ENCODE results near the gene SPATS2. TPM values are rescaled to one million over a fixed set of nuclear protein-coding genes. Genes with fewer than 3 reads are reported as not detected.
"Not testable (repeated sequence)": the region's sequence is repeated elsewhere in the genome, so short reads cannot be mapped to it uniquely, and the experiment has no call there.

Gene SPATS2
- total and polyA plus RNA-seq, 5 donors from 2014 or later, result 2.4 to 5.5 (median 4.2) TPM

- H3K4me3 Mint-ChIP-seq, result peak overlapping the region in 2 of 4 donors; percentile 61 to 85
- no peak overlapping the region for H3K4me3 ChIP-seq (ENCODE audit: low read depth, low read length)
These were observed 3.3 kb downstream of the SPATS2 start for GRCh38 chr12:49370539-49370938.

GRCh38 chr12:49375406-49375805, 8.1 kb downstream of the SPATS2 start:
- no peaks in the 10 kb centered on the region for H3K9me3 Mint-ChIP-seq
- Histone ChIP-seq H3K4me1 (ENCODE audit: control insufficient read depth, insufficient read depth, low read length, poor library complexity, severe bottlenecking) (no peaks in the 10 kb centered on the region), H3K4me3 (ENCODE audit: low read depth, low read length) (no peak overlapping the region), H3K27ac (ENCODE audit: insufficient read depth, low read length, poor library complexity, severe bottlenecking) (no peak overlapping the region), H3K9me3 (ENCODE audit: control insufficient read depth in 2 of 2, low read length in 2 of 2) (no peaks in the 10 kb centered on the region), H3K36me3 (ENCODE audit: control insufficient read depth, insufficient read depth, low read length) (no peaks in the 10 kb centered on the region), H3K27me3 (ENCODE audit: control insufficient read depth, insufficient read depth, low read length) (no peaks in the 10 kb centered on the region)
- ATAC-seq (ENCODE audit: low read depth in 2 of 2) (no peak), DNase-seq (no peak)
- H3K4me3 Mint-ChIP-seq, result no peak overlapping the region
- H3K27me3 Mint-ChIP-seq, result no peaks in the 10 kb centered on the region
- peak overlapping the region in 1 of 3 donors; percentile 39 for H3K27ac Mint-ChIP-seq
- peaks cover 0 to 8% (median 3%) of the 10 kb centered on the region in 4 donors for H3K4me1 Mint-ChIP-seq
- peaks cover 5% of the 10 kb centered on the region for H3K36me3 Mint-ChIP-seq

More at GRCh38 chr12:49370539-49370938, 3.3 kb downstream of the SPATS2 start:
- H3K4me1 Mint-ChIP-seq, result peaks cover 19 to 33% (median 26%) of the 10 kb centered on the region in 4 donors
- Histone ChIP-seq H3K4me1 (ENCODE audit: control insufficient read depth, insufficient read depth, low read length, poor library complexity, severe bottlenecking) (peaks cover 14% of the 10 kb centered on the region), H3K27ac (ENCODE audit: insufficient read depth, low read length, poor library complexity, severe bottlenecking) (no peak overlapping the region), H3K9me3 (ENCODE audit: control insufficient read depth in 2 of 2, low read length in 2 of 2) (no peaks in the 10 kb centered on the region), H3K27me3 (ENCODE audit: control insufficient read depth, insufficient read depth, low read length) (no peaks in the 10 kb centered on the region), H3K36me3 (ENCODE audit: control insufficient read depth, insufficient read depth, low read length) (no peaks in the 10 kb centered on the region)
- DNase-seq, result no peak
- ATAC-seq (ENCODE audit: low read depth in 2 of 2), result no peak
- peak overlapping the region in 1 of 3 donors; percentile 48 for H3K27ac Mint-ChIP-seq
- peaks cover 5% of the 10 kb centered on the region for H3K27me3 Mint-ChIP-seq
- no peaks in the 10 kb centered on the region for H3K9me3 Mint-ChIP-seq
- H3K36me3 Mint-ChIP-seq, result no peaks in the 10 kb centered on the region

DNA sequence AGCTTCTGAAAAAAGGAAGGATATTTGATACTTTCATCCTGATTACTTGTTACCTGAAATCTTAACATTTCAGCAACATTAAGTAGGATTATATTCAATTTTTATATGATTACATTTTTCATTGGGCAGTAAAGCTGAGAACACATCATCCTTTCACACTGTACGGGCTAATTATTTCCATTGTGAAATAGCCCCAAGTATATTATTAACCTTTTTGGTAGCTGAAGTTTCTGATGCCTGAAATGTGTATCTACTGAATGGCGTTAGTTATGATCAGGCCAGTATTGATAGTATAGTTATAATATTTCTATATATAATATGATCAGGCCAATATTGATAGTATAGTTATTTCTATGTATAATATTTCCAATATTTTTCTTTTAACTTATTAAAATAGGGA, 10.1 kb downstream of the SPATS2 start:
- no peak overlapping the region for H3K27ac Mint-ChIP-seq

DNA sequence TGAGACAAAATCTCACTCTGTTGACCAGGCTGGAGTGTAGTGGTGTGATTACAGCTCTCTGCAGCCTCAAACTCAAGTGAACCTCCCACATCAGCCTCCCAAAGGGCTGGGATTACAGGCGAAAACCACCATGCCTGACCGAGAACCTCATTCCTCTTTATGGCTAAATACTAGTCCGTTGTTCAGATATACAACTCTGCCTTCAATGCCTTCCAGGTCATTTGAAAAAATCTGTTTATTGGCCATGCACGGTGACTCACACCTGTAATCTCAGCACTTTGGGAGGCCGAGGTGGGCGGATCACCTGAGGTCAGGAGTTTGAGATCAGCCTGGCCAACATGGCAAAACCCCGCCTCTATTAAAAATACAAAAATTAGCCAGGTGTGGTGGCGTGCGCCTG, 12.9 kb downstream of the SPATS2 start:
- H3K36me3 ChIP-seq (ENCODE audit: control insufficient read depth, insufficient read depth, low read length); H3K4me1 ChIP-seq (ENCODE audit: control insufficient read depth, insufficient read depth, low read length, poor library complexity, severe bottlenecking); ATAC-seq (ENCODE audit: low read depth in 2 of 2); H3K4me3 Mint-ChIP-seq; H3K4me1 Mint-ChIP-seq; H3K27me3 Mint-ChIP-seq; H3K4me3 ChIP-seq (ENCODE audit: low read depth, low read length); H3K27me3 ChIP-seq (ENCODE audit: control insufficient read depth, insufficient read depth, low read length); H3K9me3 Mint-ChIP-seq; H3K27ac ChIP-seq (ENCODE audit: insufficient read depth, low read length, poor library complexity, severe bottlenecking); H3K9me3 ChIP-seq (ENCODE audit: control insufficient read depth in 2 of 2, low read length in 2 of 2); H3K36me3 Mint-ChIP-seq; DNase-seq; H3K27ac Mint-ChIP-seq: not testable (repeated sequence)

More for the DNA sequence above, 10.1 kb downstream of the SPATS2 start:
- H3K4me3 ChIP-seq (ENCODE audit: low read depth, low read length), result no peak overlapping the region
- DNase-seq (no peak), ATAC-seq (ENCODE audit: low read depth in 2 of 2) (no peak)
- no peak overlapping the region for H3K4me3 Mint-ChIP-seq
- H3K27ac ChIP-seq (ENCODE audit: insufficient read depth, low read length, poor library complexity, severe bottlenecking), result no peak overlapping the region
- no peaks in the 10 kb centered on the region for H3K4me1 ChIP-seq (ENCODE audit: control insufficient read depth, insufficient read depth, low read length, poor library complexity, severe bottlenecking)
- no peaks in the 10 kb centered on the region for H3K9me3 Mint-ChIP-seq
- H3K36me3 Mint-ChIP-seq, result peaks cover 5% of the 10 kb centered on the region
- no peaks in the 10 kb centered on the region for H3K27me3 Mint-ChIP-seq
- H3K9me3 ChIP-seq (ENCODE audit: control insufficient read depth in 2 of 2, low read length in 2 of 2), result no peaks in the 10 kb centered on the region
- H3K36me3 ChIP-seq (ENCODE audit: control insufficient read depth, insufficient read depth, low read length), result no peaks in the 10 kb centered on the region
- no peaks in the 10 kb centered on the region for H3K27me3 ChIP-seq (ENCODE audit: control insufficient read depth, insufficient read depth, low read length)
- peaks cover 0 to 5% (median 0%) of the 10 kb centered on the region in 4 donors for H3K4me1 Mint-ChIP-seq

GRCh38 chr12:49388682-49389386, 21.6 kb downstream of the SPATS2 start:
- Mint-ChIP-seq H3K27me3 (no peaks in the 10 kb centered on the region), H3K9me3 (no peaks in the 10 kb centered on the region), H3K27ac (no peak overlapping the region), H3K4me1 (peaks cover 0 to 10% (median 4%) of the 10 kb centered on the region in 4 donors), H3K4me3 (peak overlapping the region in 2 of 4 donors; percentile 29 to 63), H3K36me3 (peaks cover 9% of the 10 kb centered on the region)
- Histone ChIP-seq H3K9me3 (ENCODE audit: control insufficient read depth in 2 of 2, low read length in 2 of 2) (no peaks in the 10 kb centered on the region), H3K4me1 (ENCODE audit: control insufficient read depth, insufficient read depth, low read length, poor library complexity, severe bottlenecking) (no peaks in the 10 kb centered on the region), H3K27ac (ENCODE audit: insufficient read depth, low read length, poor library complexity, severe bottlenecking) (no peak overlapping the region), H3K27me3 (ENCODE audit: control insufficient read depth, insufficient read depth, low read length) (no peaks in the 10 kb centered on the region), H3K36me3 (ENCODE audit: control insufficient read depth, insufficient read depth, low read length) (no peaks in the 10 kb centered on the region), H3K4me3 (ENCODE audit: low read depth, low read length) (peak overlapping the region; percentile 26)
- peak; percentile 80 to 89 for ATAC-seq (ENCODE audit: low read depth in 2 of 2)
- DNase-seq, result peak; percentile 38 to 79 (median 57)

DNA sequence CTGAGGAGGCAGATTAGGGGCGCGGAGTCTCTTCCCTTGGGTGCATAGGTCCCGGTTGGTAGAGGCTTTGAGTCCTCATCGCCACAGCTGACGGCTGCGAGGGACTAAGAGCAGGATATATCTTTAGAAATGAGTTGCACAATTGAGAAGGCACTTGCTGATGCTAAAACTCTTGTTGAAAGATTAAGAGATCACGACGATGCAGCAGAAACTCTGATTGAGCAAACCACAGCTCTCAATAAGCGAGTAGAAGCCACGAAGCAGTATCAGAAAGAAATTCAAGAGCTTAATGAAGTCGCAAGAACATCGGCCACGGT, 22.1 kb downstream of the SPATS2 start:
- no peaks in the 10 kb centered on the region for H3K9me3 Mint-ChIP-seq
- Histone ChIP-seq H3K36me3 (ENCODE audit: control insufficient read depth, insufficient read depth, low read length) (no peaks in the 10 kb centered on the region), H3K4me3 (ENCODE audit: low read depth, low read length) (no peak overlapping the region), H3K27ac (ENCODE audit: insufficient read depth, low read length, poor library complexity, severe bottlenecking) (no peak overlapping the region), H3K9me3 (ENCODE audit: control insufficient read depth in 2 of 2, low read length in 2 of 2) (no peaks in the 10 kb centered on the region), H3K27me3 (ENCODE audit: control insufficient read depth, insufficient read depth, low read length) (no peaks in the 10 kb centered on the region), H3K4me1 (ENCODE audit: control insufficient read depth, insufficient read depth, low read length, poor library complexity, severe bottlenecking) (no peaks in the 10 kb centered on the region)
- ATAC-seq (ENCODE audit: low read depth in 2 of 2) (no peak), DNase-seq (no peak)
- H3K4me1 Mint-ChIP-seq, result peaks cover 0 to 10% (median 4%) of the 10 kb centered on the region in 4 donors
- H3K27me3 Mint-ChIP-seq, result no peaks in the 10 kb centered on the region
- no peak overlapping the region for H3K27ac Mint-ChIP-seq
- peak overlapping the region in 1 of 4 donors; percentile 29 for H3K4me3 Mint-ChIP-seq
- peaks cover 9% of the 10 kb centered on the region for H3K36me3 Mint-ChIP-seq

- Mint-ChIP-seq H3K27me3 (no peaks in the 10 kb centered on the region), H3K4me3 (no peak overlapping the region), H3K36me3 (no peaks in the 10 kb centered on the region), H3K4me1 (peaks cover 0 to 6% (median 2%) of the 10 kb centered on the region in 4 donors), H3K27ac (peak overlapping the region in 1 of 3 donors; percentile 57), H3K9me3 (no peaks in the 10 kb centered on the region)
- Histone ChIP-seq H3K4me1 (ENCODE audit: control insufficient read depth, insufficient read depth, low read length, poor library complexity, severe bottlenecking) (no peaks in the 10 kb centered on the region), H3K27me3 (ENCODE audit: control insufficient read depth, insufficient read depth, low read length) (no peaks in the 10 kb centered on the region), H3K4me3 (ENCODE audit: low read depth, low read length) (no peak overlapping the region), H3K27ac (ENCODE audit: insufficient read depth, low read length, poor library complexity, severe bottlenecking) (no peak overlapping the region), H3K36me3 (ENCODE audit: control insufficient read depth, insufficient read depth, low read length) (no peaks in the 10 kb centered on the region), H3K9me3 (ENCODE audit: control insufficient read depth in 2 of 2, low read length in 2 of 2) (no peaks in the 10 kb centered on the region)
- ATAC-seq (ENCODE audit: low read depth in 2 of 2), result no peak
- no peak for DNase-seq
These were observed 29.7 kb downstream of the SPATS2 start for GRCh38 chr12:49397000-49397399.

DNA sequence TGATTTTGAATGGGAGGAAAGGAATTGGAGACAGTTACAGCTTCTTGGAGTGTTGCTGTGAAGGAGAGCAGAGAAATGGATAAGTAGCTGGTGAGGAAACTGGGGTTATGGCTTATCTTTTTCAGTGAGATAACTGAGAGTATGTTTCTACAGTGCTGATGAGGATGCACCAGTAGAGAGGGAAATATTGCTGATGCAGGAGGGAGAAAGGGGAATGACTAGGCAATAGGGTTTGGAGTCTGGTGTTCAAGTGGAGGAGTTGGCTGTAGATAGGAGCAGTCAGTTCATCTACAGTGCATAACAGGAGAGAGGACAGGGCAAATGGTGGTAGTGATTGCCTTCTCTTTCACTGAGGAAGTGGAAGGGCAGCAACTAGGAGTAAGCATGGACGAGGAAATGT, 33.0 kb downstream of the SPATS2 start:
- no peaks in the 10 kb centered on the region for H3K36me3 Mint-ChIP-seq
- no peak overlapping the region for H3K27ac ChIP-seq (ENCODE audit: insufficient read depth, low read length, poor library complexity, severe bottlenecking)
- H3K27ac Mint-ChIP-seq, result peak overlapping the region in 2 of 3 donors; percentile 39 to 93

More for the DNA sequence above, 33.0 kb downstream of the SPATS2 start:
- Mint-ChIP-seq H3K9me3 (no peaks in the 10 kb centered on the region), H3K27me3 (no peaks in the 10 kb centered on the region), H3K4me1 (peaks cover 10 to 16% (median 12%) of the 10 kb centered on the region in 4 donors), H3K4me3 (no peak overlapping the region)
- Histone ChIP-seq H3K27me3 (ENCODE audit: control insufficient read depth, insufficient read depth, low read length) (no peaks in the 10 kb centered on the region), H3K36me3 (ENCODE audit: control insufficient read depth, insufficient read depth, low read length) (no peaks in the 10 kb centered on the region), H3K4me1 (ENCODE audit: control insufficient read depth, insufficient read depth, low read length, poor library complexity, severe bottlenecking) (peaks cover 3% of the 10 kb centered on the region), H3K9me3 (ENCODE audit: control insufficient read depth in 2 of 2, low read length in 2 of 2) (no peaks in the 10 kb centered on the region), H3K4me3 (ENCODE audit: low read depth, low read length) (no peak overlapping the region)
- no peak for ATAC-seq (ENCODE audit: low read depth in 2 of 2)
- DNase-seq, result no peak
